ENCODE data around the gene TOR1A.

DNA sequence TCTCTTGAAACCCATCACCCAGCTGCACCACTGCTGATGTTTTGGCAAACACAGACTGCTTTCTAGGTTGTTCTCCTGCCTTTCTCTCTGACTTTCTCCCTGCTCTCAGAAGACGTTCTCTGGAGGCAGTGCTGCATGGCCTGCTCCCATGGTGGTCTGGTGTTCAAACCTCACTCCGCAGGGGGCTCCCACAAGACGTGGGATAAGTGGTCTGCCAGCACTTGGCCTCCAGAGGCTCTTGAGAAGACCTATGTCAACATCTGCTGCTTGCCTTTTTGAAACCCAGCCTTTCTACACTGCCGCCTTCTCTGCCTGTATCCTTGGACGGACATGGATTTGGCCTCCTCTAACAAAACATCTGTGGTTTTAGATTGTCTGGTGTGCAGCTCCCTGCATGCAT is 27.9 kb upstream of the TOR1A start:
- TF ChIP-seq, protein P1, sequence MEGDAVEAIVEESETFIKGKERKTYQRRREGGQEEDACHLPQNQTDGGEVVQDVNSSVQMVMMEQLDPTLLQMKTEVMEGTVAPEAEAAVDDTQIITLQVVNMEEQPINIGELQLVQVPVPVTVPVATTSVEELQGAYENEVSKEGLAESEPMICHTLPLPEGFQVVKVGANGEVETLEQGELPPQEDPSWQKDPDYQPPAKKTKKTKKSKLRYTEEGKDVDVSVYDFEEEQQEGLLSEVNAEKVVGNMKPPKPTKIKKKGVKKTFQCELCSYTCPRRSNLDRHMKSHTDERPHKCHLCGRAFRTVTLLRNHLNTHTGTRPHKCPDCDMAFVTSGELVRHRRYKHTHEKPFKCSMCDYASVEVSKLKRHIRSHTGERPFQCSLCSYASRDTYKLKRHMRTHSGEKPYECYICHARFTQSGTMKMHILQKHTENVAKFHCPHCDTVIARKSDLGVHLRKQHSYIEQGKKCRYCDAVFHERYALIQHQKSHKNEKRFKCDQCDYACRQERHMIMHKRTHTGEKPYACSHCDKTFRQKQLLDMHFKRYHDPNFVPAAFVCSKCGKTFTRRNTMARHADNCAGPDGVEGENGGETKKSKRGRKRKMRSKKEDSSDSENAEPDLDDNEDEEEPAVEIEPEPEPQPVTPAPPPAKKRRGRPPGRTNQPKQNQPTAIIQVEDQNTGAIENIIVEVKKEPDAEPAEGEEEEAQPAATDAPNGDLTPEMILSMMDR (conservative IDR thresholded peaks at IDR 0.05 in 1 of 2, IDR thresholded peaks at IDR 0.05 in 1 of 2; ENCODE audit: extremely low read depth in 1 of 2, insufficient read depth in 1 of 2, low read depth in 1 of 2, low read length in 2 of 2) = no peak
- TF ChIP-seq EZH2 (IDR thresholded peaks at IDR 0.05; ENCODE audit: borderline replicate concordance, low read length) = no peak

All from mammary epithelial cell (primary cell).